A549 (cell line): ENCODE results near the gene DSG3.

Experiments
- ATOH8 ChIP-seq: fragments of 250-450 bp; sonication (Bioruptor Pico); IDR thresholded peaks from 2 replicates; pipeline ENCODE4 v1.5.0; 2020; ENCODE audit warnings: low read depth, mild to moderate bottlenecking, moderate library complexity
- BHLHE40 ChIP-seq: IDR thresholded peaks from 2 replicates; pipeline ENCODE4 v1.6.1; 2012; ENCODE audit warnings: low read depth, low read length, inconsistent platforms
- CBX2 ChIP-seq: fragments of 200-600 bp; sonication (generic); IDR thresholded peaks from 2 replicates; pipeline ENCODE4 v1.6.1; 2016; ENCODE audit warnings: low read depth, mild to moderate bottlenecking, borderline replicate concordance
- ELK1 ChIP-seq: fragments of 150-350 bp; IDR thresholded peaks from 2 replicates; pipeline ENCODE4 v1.6.1; 2014; ENCODE audit warnings: low read depth, mild to moderate bottlenecking, low read length
- HEYL ChIP-seq: fragments of 250-450 bp; sonication (Bioruptor Pico); IDR thresholded peaks from 2 replicates; pipeline ENCODE4 v1.8.0; 2021; ENCODE audit warnings: mild to moderate bottlenecking, moderate library complexity
- JUN ChIP-seq, 2 experiments: fragments of >200 bp; sonication (Bioruptor Twin); formaldehyde crosslinking; IDR thresholded peaks; 2 replicates in 1 of 2; 3 replicates in 1 of 2; pipeline ENCODE4 v1.6.1; 2016 to 2017
- KDM1A ChIP-seq: fragments of 200-600 bp; sonication (generic); IDR thresholded peaks from 2 replicates; pipeline ENCODE4 v1.6.1; 2016; ENCODE audit warnings: low read depth, mild to moderate bottlenecking
- MAFK ChIP-seq: fragments of 450-650 bp; IDR thresholded peaks from 2 replicates; pipeline ENCODE4 v1.6.1; 2014; ENCODE audit not compliant: partially characterized antibody
- MAX ChIP-seq: IDR thresholded peaks from 2 replicates; pipeline ENCODE4 v1.6.1; 2012
- NFE2L2 ChIP-seq: fragments of 150-350 bp; conservative IDR thresholded peaks from 2 replicates; pipeline ENCODE4 v1.6.1; 2014; ENCODE audit warnings: low read length
- POLR2A ChIP-seq: IDR thresholded peaks from 2 replicates; pipeline ENCODE4 v1.6.1; 2012; ENCODE audit warnings: mild to moderate bottlenecking, low read length
- TF ChIP-seq, protein P1 (sequence below): fragments of >200 bp; sonication (Bioruptor Twin); formaldehyde crosslinking; IDR thresholded peaks from 3 replicates; pipeline ENCODE4 v1.5.1; 2016

GRCh38 chr18:31504455-31505147 lies 57.1 kb downstream of the DSG3 start:
- TF ChIP-seq, protein P1, sequence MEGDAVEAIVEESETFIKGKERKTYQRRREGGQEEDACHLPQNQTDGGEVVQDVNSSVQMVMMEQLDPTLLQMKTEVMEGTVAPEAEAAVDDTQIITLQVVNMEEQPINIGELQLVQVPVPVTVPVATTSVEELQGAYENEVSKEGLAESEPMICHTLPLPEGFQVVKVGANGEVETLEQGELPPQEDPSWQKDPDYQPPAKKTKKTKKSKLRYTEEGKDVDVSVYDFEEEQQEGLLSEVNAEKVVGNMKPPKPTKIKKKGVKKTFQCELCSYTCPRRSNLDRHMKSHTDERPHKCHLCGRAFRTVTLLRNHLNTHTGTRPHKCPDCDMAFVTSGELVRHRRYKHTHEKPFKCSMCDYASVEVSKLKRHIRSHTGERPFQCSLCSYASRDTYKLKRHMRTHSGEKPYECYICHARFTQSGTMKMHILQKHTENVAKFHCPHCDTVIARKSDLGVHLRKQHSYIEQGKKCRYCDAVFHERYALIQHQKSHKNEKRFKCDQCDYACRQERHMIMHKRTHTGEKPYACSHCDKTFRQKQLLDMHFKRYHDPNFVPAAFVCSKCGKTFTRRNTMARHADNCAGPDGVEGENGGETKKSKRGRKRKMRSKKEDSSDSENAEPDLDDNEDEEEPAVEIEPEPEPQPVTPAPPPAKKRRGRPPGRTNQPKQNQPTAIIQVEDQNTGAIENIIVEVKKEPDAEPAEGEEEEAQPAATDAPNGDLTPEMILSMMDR = no peak
- TF ChIP-seq CBX2 (no peak), ELK1 (no peak), BHLHE40 (no peak), MAFK (no peak), NFE2L2 (no peak), MAX (no peak), ATOH8 (CRISPR knock-in tag) (no peak), POLR2A (no peak), KDM1A (no peak), JUN (IDR thresholded peaks at IDR 0.05) (no peak), HEYL (no peak)
